Nephron progenitor cell (in vitro differentiated cells): ENCODE results near the gene ZDHHC4.
A peak's percentile ranks its signal among the peaks of the same experiment; 100 is the strongest.

Experiments used
- DNase-seq: peaks from one replicate; pipeline ENCODE4 v3.0.0; 2021
- H3K27ac Mint-ChIP-seq: 2 replicates; pipeline ENCODE4 v1.8.0; 2021; ENCODE audit warnings: mild to moderate bottlenecking, moderate library complexity, mixed read lengths
- H3K27me3 Mint-ChIP-seq: 2 replicates; pipeline ENCODE4 v1.8.0; 2021; ENCODE audit warnings: mild to moderate bottlenecking, low read depth, mixed read lengths; ENCODE audit not compliant: poor library complexity
- H3K36me3 Mint-ChIP-seq: 2 replicates; pipeline ENCODE4 v1.8.0; 2021; ENCODE audit warnings: low read depth, mixed read lengths
- H3K4me1 Mint-ChIP-seq: 2 replicates; pipeline ENCODE4 v1.8.0; 2021; ENCODE audit warnings: mixed read lengths
- H3K4me3 Mint-ChIP-seq: 2 replicates; pipeline ENCODE4 v1.8.0; 2021; ENCODE audit warnings: mild to moderate bottlenecking, moderate library complexity, mixed read lengths
- H3K9me3 Mint-ChIP-seq: 2 replicates; pipeline ENCODE4 v1.8.0; 2021; ENCODE audit warnings: mild to moderate bottlenecking, moderate library complexity, mixed read lengths
- CTCF ChIP-seq: fragments of 200-600 bp; sonication (generic); IDR thresholded peaks from 2 replicates; pipeline ENCODE4 v1.5.0; 2021; ENCODE audit warnings: antibody characterized with exemption

Gene ZDHHC4

GRCh38 chr7:6607651-6608051 lies 30.4 kb downstream of the ZDHHC4 start:
- TF ChIP-seq CTCF: no peak
- H3K27ac Mint-ChIP-seq: no peak overlapping the region
- H3K4me1 Mint-ChIP-seq: no peaks in the 10 kb centered on the region

DNA sequence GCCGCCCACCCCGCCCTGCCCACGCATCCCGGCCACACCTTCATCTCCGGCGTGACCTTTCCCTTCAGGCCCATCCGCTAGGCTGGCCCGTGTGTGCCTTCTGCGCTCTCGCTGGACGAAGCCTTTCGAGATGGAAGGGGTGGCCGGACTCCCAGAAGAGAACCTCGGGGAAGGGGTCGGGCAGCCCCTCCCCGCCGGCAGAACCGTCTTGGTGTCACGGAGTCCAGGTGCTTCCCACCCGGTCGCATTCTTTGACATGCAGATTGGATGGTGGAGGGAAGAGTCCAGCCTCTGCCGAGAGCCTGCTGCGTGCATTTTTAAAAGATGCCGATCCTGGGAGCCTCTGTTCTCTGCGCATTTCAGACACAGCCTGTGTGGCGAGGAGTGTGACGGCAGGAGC lies 30.8 kb downstream of the ZDHHC4 start:
- no peak overlapping the region for H3K4me3 Mint-ChIP-seq
- no peak for TF ChIP-seq CTCF
- H3K27me3 Mint-ChIP-seq: peaks cover 5% of the 10 kb centered on the region
- no peak overlapping the region for H3K27ac Mint-ChIP-seq
- DNase-seq: no peak
- peaks cover 2% of the 10 kb centered on the region for H3K9me3 Mint-ChIP-seq
- H3K4me1 Mint-ChIP-seq: no peaks in the 10 kb centered on the region
- peaks cover 25% of the 10 kb centered on the region for H3K36me3 Mint-ChIP-seq

More at GRCh38 chr7:6607651-6608051, 30.4 kb downstream of the ZDHHC4 start:
- DNase-seq: no peak
- H3K4me3 Mint-ChIP-seq: no peak overlapping the region
- H3K9me3 Mint-ChIP-seq: peaks cover 2% of the 10 kb centered on the region
- peaks cover under 1% of the 10 kb centered on the region for H3K27me3 Mint-ChIP-seq
- peaks cover 27% of the 10 kb centered on the region for H3K36me3 Mint-ChIP-seq

DNA sequence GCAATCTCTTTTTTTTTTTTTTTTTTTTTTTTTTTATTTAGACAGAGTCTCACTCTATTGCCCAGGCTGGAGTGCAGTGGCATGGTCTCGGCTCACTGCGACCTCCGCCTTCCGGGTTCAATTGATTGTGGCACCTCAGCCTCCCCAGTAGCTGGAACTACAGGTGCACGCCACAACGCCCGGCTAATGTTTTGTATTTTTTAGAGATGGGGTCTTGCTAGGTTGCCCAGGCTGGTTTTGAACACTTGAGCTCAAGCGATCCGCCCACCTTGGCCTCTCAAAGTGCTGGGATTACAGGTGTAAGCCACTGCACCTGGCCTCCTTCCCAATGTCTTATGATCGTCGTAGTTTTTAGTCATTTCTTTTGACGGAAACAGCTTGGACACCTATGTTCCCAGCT lies 31.5 kb downstream of the ZDHHC4 start:
- Mint-ChIP-seq H3K4me1 (no peaks in the 10 kb centered on the region), H3K27me3 (peaks cover 6% of the 10 kb centered on the region), H3K9me3 (peaks cover 2% of the 10 kb centered on the region), H3K36me3 (peaks cover 23% of the 10 kb centered on the region), H3K4me3 (no peak overlapping the region), H3K27ac (no peak overlapping the region)
- no peak for TF ChIP-seq CTCF
- no peak for DNase-seq

DNA sequence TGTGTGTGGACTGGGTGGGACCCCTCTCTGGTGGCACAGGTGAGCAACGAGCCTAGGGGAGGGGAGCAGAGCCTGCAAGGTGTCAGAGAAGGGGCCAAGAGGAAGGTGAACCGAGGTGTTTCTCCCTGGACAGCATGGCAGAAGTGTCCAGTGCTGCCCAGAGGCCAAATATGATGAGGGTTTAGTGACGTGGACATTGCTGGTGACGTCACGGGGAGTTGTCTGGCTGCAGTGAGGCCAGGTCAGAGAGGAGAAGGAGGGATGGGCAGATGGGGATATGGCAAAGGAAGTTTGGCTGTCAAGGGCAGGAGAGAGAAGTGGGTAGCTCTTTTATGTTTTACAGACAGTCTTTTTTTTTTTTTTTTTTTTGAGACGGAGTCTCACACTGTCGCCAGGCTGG lies 35.6 kb downstream of the ZDHHC4 start:
- Mint-ChIP-seq H3K4me1 (peaks cover 11% of the 10 kb centered on the region), H3K36me3 (peaks cover 4% of the 10 kb centered on the region), H3K27ac (no peak overlapping the region), H3K4me3 (no peak overlapping the region), H3K9me3 (peaks cover 2% of the 10 kb centered on the region), H3K27me3 (peaks cover 6% of the 10 kb centered on the region)
- no peak for DNase-seq
- TF ChIP-seq CTCF: no peak

DNA sequence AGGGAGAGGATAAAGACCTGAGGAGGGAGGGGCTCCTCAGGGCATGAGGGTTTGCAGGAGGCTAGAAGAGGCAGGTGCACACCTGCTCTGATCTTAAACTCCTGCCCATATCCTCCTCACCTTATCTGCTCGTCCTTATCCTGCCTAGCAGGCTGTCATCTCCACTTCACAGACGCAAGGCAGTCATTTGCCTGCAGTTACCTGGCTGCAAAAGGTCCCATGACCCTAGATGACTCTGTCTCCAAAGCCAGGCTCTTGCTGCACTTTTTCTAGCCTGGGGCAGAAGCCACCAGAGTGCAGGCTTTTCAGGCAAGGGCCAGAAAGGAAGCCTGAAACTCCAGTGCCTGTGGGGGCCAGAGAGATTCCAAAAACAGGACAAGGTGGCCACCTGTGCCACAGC lies 36.5 kb downstream of the ZDHHC4 start:
- Mint-ChIP-seq H3K9me3 (peaks cover 2% of the 10 kb centered on the region), H3K27me3 (peaks cover 6% of the 10 kb centered on the region), H3K4me3 (peak overlapping the region; percentile 45), H3K4me1 (peaks cover 11% of the 10 kb centered on the region), H3K36me3 (peaks cover 13% of the 10 kb centered on the region), H3K27ac (no peak overlapping the region)
- no peak for DNase-seq
- no peak for TF ChIP-seq CTCF

DNA sequence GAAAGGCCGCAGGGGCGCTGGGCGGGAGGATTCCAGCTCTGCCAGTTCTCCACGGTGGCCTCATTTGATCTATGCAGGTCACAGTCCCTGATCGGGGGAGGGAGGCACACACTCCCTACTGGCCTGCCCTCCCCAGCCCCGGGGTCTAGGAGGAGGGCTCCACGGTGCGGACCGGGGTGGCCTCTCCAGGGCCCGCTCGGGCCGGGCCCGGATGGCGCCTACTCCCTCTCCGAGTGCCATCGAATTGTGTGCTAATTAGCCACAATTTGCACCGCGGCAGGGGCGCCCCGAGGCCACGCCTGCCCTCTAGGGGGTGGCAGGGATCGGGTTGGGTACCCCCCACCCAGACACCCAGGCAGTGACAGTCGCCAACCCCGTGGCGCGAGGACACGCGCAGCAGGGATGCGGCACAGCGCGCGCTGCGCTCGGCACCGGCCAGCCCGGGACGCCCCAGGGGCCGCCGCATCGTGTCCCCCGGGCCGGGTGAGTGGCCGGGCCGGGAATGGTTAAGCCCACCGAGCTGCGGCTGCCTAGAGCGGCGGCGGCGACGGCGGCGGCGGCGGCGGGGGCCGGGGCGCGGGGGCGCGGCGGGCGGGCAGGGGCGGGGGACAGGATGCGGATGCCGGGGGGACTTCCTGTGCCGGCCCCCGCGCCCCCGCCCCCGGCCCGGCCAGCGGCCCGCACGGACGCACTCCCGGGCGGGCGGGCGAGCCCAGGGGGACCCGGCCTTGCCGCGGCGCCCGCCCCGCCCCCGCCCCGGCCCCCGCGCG lies 37.9 kb downstream of the ZDHHC4 start, which contains the start of gene ZNF853:
Gene ZNF853 (plus strand): TSS at position 658 of the 770 bp plus-strand sequence. CDS start 565 bp downstream, outside the sequence.
- peak within 1 kb of the TSS; percentile 60 for H3K27ac Mint-ChIP-seq
- peaks cover 11% of the 10 kb centered on the region for H3K4me1 Mint-ChIP-seq
- peaks cover 15% of the 10 kb centered on the region for H3K36me3 Mint-ChIP-seq
- peak within 1 kb of the TSS; percentile 84 for H3K4me3 Mint-ChIP-seq
- peaks cover 2% of the 10 kb centered on the region for H3K9me3 Mint-ChIP-seq
- DNase-seq: peak; percentile 73
- peaks cover 6% of the 10 kb centered on the region for H3K27me3 Mint-ChIP-seq
- TF ChIP-seq CTCF: no peak
